MV-4-11 (cell line): ENCODE results near the gene RSL24D1.
A peak's percentile ranks its signal among the peaks of the same experiment; 100 is the strongest.
"Not testable (repeated sequence)": the region's sequence is repeated elsewhere in the genome, so short reads cannot be mapped to it uniquely, and the experiment has no call there.

ENCODE experiments used
- DNase-seq: peaks from one replicate; lab custom pipeline; 2025; lab: John Stamatoyannopoulos, UW

Gene RSL24D1

GRCh38 chr15:55204464-55204863, 7.7 kb upstream of the RSL24D1 start:
- no peak for DNase-seq

- no peak for DNase-seq
These were observed 5.5 kb upstream of the RSL24D1 start for GRCh38 chr15:55202206-55202605.

DNA sequence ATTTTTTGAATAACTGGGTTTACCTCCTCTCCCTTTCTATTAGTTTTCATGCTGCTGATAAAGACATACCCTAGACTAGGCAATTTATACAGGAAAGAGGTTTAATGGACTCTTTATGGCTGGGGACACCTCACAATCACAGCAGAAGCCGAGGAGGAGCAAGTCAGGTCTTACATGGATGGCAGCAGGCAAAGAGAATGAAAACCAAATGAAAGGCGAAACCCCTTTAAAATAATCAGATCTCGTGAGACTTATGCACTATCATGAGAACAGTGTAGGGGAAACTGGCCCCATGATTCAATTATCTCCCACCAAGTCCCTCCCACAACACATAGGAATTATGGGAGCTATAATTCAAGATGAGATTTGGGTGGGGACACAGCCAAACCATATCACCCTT, 2.0 kb upstream of the RSL24D1 start:
- no peak for DNase-seq

- DNase-seq, result no peak
These were observed 978 bp upstream of the RSL24D1 start for GRCh38 chr15:55197719-55198118.

DNA sequence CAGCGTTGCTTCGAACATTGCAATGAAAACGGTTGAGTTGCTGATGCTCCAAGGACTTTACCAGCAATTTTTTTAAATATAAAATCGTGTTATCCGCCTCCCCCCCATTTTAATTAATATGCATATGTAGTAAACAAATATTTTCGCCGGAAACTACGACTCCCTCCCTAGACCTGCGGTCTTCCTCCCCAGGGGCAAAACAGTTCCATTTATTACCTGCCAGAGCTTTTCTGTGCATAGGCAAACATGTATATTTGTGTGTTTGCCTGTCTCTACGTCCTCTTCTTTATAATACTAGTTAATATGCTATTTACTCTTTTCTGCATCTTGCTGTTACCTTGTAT, 593 bp upstream of the RSL24D1 start:
- no peak for DNase-seq

GRCh38 chr15:55195996-55196395, 745 bp downstream of the RSL24D1 start:
- DNase-seq, result peak; percentile 33

GRCh38 chr15:55194256-55194655, 2.5 kb downstream of the RSL24D1 start:
- peak; percentile 53 for DNase-seq

DNA sequence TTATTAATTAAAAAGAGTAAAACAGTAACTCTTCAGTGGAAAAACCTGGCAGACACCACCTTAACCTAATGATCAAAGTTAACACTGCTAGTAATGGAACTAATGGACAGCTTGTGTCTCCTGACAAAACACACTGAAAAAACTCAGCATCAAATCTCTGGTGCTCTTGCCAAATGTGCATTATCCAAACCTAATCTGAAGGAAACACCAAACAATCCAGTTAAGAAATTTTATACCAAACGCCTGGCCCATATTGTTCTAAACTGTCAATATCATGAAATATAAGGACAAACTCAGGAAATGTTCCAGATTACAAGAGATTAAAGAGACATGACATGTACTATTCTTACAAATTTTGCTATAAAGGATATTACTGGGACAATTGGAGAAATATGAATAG, 10.4 kb downstream of the RSL24D1 start:
- no peak for DNase-seq

DNA sequence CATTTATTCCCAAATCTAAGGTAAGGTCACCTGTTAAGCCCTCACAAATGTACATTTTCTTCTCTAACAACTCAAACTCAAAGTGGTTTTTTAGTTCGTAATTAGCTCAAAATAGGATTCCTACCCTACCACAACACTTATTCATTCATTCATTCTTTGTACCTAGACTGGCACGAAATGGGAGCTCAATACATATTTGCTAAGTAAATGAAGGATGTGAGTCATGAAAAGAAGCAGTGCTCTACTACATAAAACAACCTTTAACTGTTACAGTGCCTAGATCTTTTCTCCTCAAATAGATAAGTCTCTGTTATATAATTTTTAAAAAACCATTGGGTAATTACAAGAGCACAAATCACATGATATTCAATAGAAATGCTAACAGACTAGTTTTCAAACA, 13.1 kb downstream of the RSL24D1 start:
- DNase-seq, result no peak

GRCh38 chr15:55179141-55179540, 17.6 kb downstream of the RSL24D1 start:
- no peak for DNase-seq

DNA sequence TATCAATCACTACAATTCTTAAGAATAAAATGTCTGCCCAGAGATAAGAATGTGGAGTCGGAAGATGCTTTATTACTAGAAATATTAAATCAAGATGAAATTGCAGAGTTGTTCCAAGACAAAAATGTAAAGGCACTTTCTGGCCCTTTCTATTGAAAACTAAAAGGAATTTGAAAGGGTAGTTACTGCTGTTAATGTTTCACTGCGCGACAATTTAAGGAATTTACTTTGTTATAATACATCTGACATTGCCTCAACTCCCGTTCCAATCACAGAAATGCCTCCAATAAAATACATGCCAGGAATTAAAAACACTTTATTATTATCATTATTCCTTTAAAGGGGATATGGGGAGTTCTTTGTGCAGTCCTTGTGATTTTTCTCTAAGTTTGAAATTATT, 26.4 kb downstream of the RSL24D1 start:
- no peak for DNase-seq

DNA sequence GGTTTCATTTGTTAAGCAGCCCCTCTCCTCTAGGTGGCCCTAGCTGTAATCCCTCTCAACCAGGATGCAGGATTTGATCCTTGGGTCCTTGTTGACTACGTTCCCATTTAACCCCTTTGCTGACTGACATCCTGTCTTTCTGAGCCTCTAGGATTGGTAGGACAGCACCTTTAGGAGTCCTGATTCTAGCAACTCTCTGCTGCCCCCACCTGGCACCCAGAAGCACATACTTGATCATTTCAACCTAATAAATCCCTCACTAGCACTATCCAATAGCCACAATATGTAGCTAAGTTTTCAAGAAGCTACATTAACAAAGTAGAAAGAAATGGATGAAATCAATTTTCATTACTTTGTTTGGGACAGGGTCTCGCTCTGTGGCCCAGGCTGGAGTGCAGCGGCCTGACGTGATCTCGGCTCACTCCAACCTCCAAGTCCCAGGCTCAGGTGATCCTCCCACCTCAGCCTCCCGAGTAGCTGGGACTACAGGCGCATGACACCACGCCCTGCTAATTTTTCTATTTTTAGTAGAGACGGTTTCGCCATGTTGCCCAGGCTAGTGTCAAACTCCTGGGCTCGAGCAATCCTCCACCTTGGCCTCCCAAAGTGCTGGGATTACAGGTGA, 28.3 kb downstream of the RSL24D1 start:
- peak; percentile 44 for DNase-seq

GRCh38 chr15:55164284-55164683, 32.5 kb downstream of the RSL24D1 start:
- no peak for DNase-seq

DNA sequence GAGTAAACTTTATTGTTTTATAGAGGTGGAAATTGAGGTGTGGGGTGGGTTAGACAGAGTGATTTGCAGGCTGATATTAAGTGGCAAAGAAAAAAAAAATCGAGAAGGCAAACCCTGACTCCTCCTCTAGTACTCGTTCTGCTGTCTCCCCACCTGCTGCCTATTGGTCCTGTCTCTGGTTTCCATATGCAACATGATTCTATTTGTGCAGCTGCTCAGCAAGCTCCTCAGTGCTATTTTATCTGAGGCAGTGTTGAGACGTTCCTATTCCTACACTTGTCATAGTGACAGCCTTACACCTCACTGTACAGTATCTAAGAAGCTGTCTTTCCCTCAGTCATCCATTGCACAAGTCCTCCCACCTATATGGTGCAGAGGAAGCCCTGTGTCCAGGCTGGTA, 45.1 kb downstream of the RSL24D1 start:
- no peak for DNase-seq

DNA sequence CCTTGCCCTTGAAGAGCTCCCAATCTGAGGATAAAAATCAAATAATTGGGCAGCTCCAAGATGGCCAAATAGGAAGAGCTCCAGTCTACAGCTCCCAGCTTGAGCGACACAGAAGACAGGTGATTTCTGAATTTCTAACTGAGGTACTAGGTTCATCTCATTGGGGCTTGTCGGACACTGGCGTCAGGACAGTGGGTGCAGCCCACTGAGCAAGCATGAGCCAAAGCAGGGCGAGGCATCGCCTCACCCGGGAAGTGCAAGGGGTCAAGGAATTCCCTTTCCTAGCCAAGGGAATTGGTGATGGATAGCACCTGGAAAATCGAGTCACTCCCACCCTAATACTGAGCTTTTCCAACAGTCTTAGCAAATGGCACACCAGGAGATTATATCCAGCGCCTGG, 53.6 kb downstream of the RSL24D1 start:
- DNase-seq, result not testable (repeated sequence)

DNA sequence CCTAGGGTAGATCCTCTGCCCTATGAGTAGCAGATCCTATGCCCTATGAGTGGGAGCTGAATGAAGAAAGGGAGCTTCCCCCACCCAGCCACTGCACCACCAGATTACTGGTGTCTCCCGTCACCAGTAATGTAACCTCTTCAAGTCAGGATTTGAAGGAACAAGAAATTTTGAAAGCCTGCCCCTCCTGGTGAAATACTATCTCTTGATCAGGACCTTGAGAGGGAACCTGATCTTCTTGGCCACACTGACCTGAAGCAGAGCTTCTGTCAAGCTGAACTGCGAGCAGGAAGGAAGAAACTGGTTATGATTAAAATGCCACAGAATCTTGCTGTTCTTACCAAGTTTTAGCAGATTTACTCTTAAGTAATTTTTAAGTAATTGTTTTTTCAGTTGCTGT, 62.8 kb downstream of the RSL24D1 start:
- no peak for DNase-seq

GRCh38 chr15:55132672-55133071, 64.1 kb downstream of the RSL24D1 start:
- DNase-seq, result no peak
